Ascending aorta (tissue), 2 donors: ENCODE results near the gene DDX11. TPM values are rescaled to one million over a fixed set of nuclear protein-coding genes. Genes with fewer than 3 reads are reported as not detected.
"Not testable (repeated sequence)": the region's sequence is repeated elsewhere in the genome, so short reads cannot be mapped to it uniquely, and the experiment has no call there.

Experiments used
- DNase-seq, 2 donors: peaks; one replicate each; pipeline ENCODE4 v3.0.0-alpha.2; 2019; ENCODE audit warnings: low spot score in 2 of 2
- H3K27ac ChIP-seq, 2 donors: fragments of 200-600 bp; sonication (generic); one replicate each; pipeline ENCODE4 v1.5.1; 2016 to 2017; ENCODE audit warnings: mild to moderate bottlenecking in 1 of 2
- H3K27me3 ChIP-seq: fragments of 200-600 bp; sonication (generic); one replicate; pipeline ENCODE4 v1.5.1; 2017
- H3K36me3 ChIP-seq, 2 donors: fragments of 200-600 bp; sonication (generic); one replicate each; pipeline ENCODE4 v1.5.1; 2016
- H3K4me1 ChIP-seq, 2 donors: fragments of 200-600 bp; sonication (generic); one replicate each; pipeline ENCODE4 v1.5.1; 2016 to 2017; ENCODE audit warnings: mild to moderate bottlenecking in 1 of 2
- H3K4me3 ChIP-seq, 2 donors: fragments of 200-600 bp; sonication (generic); one replicate each; pipeline ENCODE4 v1.5.1; 2016 to 2017; ENCODE audit warnings: mild to moderate bottlenecking in 1 of 2
- H3K9me3 ChIP-seq, 2 donors: fragments of 200-600 bp; sonication (generic); one replicate each; pipeline ENCODE4 v1.5.1; 2016
- intact Hi-C: fragments of 100-400 bp; cut with DNase I; formaldehyde crosslinking; loops from one replicate; pipeline ENCODE4 v1.15.1; 2023
- total RNA-seq: library from RNA; depleted of rRNA; stranded (reverse); fragments of >200 nt; gene quantifications from one replicate; pipeline ENCODE4 v1.1.0, GENCODE V29; 2016
- TF ChIP-seq, protein P1 (sequence below), 3 experiments: fragments of 200-600 bp in 2 of 3; fragments of 450-650 bp in 1 of 3; sonication (generic) in 2 of 3; IDR thresholded peaks; one replicate each; pipeline ENCODE4 v1.5.1; 2016 to 2019; ENCODE audit warnings: antibody characterized with exemption in 3 of 3, mild to moderate bottlenecking in 1 of 3, moderate library complexity in 1 of 3

Gene DDX11
- total RNA-seq, 1 donor from 2014 or later: 27.9 TPM

DNA sequence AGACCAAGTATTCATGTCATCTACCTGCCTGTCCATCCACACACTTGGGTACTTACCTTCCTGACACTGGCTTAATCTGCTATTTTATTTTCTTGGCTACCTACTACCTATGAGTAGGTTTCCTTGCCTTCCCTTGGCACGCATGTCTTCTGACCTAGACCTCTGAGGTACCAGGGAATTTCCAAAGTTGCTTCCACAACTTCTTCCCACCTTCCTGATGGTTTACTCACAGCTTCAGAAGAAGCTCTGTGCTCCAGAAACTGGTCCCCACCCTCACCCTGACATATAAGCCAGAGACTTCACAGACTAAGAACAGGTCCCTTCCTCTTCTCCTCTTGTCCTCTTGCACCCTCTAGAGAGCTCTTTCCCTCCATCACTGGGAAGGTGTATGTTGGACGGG is 35.7 kb upstream of the DDX11 start:
- no peaks in the 10 kb centered on the region for H3K27me3 ChIP-seq
- no peaks in the 10 kb centered on the region for H3K36me3 ChIP-seq

DNA sequence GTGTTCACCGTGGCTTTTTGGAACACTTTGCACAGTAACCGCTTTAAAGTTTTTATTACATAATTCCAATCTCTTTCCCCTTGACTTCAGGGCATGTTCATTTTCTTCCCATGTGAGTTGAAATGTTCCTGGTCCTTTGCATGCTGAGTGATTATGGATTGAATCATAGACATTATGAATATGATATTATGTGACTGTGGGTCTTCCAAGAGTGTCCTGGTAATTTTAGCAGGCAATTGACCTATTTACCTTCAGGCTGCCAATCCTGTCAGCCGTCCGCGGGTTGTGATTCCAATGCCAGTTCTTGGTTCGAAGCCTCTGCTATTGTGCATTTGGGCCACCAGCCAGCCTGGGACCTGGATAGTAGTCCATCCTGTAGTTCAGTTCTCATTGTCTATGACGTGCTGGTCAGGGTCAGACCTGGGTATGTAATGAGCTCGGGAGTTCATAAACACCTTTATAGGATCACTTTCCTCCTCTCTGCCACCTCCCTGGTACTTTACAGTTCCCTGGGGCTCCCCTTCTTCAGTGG is 32.6 kb upstream of the DDX11 start:
- Histone ChIP-seq H3K9me3 (no peaks in the 10 kb centered on the region), H3K27ac (no peak overlapping the region), H3K4me3 (no peak overlapping the region), H3K4me1 (no peaks in the 10 kb centered on the region), H3K27me3 (no peaks in the 10 kb centered on the region), H3K36me3 (no peaks in the 10 kb centered on the region)
- TF ChIP-seq, protein P1, sequence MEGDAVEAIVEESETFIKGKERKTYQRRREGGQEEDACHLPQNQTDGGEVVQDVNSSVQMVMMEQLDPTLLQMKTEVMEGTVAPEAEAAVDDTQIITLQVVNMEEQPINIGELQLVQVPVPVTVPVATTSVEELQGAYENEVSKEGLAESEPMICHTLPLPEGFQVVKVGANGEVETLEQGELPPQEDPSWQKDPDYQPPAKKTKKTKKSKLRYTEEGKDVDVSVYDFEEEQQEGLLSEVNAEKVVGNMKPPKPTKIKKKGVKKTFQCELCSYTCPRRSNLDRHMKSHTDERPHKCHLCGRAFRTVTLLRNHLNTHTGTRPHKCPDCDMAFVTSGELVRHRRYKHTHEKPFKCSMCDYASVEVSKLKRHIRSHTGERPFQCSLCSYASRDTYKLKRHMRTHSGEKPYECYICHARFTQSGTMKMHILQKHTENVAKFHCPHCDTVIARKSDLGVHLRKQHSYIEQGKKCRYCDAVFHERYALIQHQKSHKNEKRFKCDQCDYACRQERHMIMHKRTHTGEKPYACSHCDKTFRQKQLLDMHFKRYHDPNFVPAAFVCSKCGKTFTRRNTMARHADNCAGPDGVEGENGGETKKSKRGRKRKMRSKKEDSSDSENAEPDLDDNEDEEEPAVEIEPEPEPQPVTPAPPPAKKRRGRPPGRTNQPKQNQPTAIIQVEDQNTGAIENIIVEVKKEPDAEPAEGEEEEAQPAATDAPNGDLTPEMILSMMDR (IDR thresholded peaks at IDR 0.05): no peak
- no peak for DNase-seq
- intact Hi-C loops: no loop called here

More for the DNA sequence above, 35.7 kb upstream of the DDX11 start:
- Histone ChIP-seq H3K27ac (no peak overlapping the region), H3K9me3 (no peaks in the 10 kb centered on the region), H3K4me1 (no peaks in the 10 kb centered on the region), H3K4me3 (no peak overlapping the region)
- intact Hi-C loops: no loop called here
- TF ChIP-seq, protein P1 (IDR thresholded peaks at IDR 0.05): no peak
- no peak for DNase-seq

DNA sequence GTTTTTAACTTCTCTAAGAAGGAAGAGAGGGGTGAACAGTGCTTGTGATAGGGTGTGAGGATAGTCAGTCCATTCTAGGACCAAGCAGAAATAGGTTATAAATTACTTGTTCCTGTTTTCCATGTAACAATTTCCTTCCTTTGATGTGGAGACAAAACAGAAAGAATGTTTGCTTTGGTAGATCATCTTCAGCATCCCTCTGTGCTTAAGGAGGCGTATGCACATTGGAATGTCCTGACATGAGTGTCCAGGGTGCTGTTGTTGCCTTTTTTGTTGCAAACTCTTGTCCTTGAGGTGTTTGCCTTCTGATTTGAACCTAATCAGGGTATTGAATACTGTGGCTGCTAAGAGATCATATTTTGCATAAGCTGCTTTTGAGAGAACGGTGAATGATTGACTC is 23.5 kb upstream of the DDX11 start:
- intact Hi-C loops: not testable (repeated sequence)

DNA sequence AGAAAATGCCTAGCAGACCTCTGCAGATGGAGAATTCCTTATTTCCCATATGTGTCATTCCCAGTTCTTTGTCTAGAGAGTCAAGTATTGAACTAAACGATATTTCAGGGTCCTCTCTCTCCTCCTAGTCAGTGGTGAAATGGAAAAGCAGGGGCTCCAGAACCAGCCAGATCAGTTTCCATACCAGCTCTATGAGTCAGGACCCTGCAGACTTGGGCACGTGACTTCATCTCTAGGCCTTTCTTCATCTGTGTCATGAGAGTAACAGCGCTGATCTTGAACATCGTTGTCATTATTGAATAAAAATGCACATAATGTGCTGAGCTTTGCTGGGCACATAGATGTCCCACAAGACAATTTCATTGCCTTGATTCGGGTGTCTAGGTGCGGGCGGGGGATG is 23.1 kb upstream of the DDX11 start:
- H3K9me3 ChIP-seq, DNase-seq, H3K27me3 ChIP-seq, H3K4me1 ChIP-seq, H3K27ac ChIP-seq, intact Hi-C loops, H3K4me3 ChIP-seq, H3K36me3 ChIP-seq: not testable (repeated sequence)

More for the DNA sequence above, 23.5 kb upstream of the DDX11 start:
- H3K9me3 ChIP-seq, DNase-seq, H3K27ac ChIP-seq, H3K4me1 ChIP-seq, H3K27me3 ChIP-seq, H3K36me3 ChIP-seq, H3K4me3 ChIP-seq: not testable (repeated sequence)

DNA sequence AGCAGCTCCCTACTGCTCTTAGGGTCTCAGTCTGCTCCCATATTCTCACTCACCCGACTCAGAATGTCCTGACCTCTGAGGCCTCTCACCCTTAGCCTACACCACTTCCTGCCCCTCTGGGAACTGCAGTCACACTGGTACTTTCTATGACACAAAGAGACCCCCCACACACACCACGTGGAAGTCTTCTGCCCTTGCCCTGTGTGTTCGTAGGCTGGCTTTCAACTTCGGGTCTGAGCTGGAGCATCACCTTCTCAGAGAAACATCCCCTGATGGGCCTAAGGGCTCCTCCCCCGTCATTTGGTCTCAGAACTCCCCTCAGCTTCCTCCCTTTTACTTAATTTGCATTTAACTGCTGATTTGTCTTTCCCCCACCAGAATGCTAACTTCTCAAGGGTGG is 22.0 kb upstream of the DDX11 start:
- intact Hi-C loops, H3K27ac ChIP-seq, H3K9me3 ChIP-seq, DNase-seq, H3K27me3 ChIP-seq, H3K36me3 ChIP-seq, H3K4me1 ChIP-seq, H3K4me3 ChIP-seq: not testable (repeated sequence)

DNA sequence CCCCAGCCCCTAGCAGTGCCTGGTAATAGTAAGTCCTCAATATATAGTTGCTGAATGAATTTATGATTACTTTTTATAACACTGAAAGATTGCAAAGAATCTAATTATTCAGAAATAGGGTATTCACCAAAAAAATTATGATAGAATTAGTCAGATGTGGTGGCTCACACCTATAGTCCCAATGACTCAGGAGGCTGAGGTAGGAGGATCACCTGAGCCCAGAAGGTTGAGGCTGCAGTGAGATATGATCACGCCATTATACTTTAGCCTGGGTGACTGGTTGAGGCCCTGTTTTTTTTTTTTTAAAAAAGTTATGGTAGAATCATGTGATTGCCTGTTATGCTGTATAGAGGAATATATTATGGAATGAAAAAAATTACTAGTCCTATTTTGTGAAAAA is 21.5 kb upstream of the DDX11 start:
- H3K4me1 ChIP-seq, H3K36me3 ChIP-seq, DNase-seq, H3K9me3 ChIP-seq, H3K27ac ChIP-seq, intact Hi-C loops, H3K4me3 ChIP-seq, H3K27me3 ChIP-seq: not testable (repeated sequence)

DNA sequence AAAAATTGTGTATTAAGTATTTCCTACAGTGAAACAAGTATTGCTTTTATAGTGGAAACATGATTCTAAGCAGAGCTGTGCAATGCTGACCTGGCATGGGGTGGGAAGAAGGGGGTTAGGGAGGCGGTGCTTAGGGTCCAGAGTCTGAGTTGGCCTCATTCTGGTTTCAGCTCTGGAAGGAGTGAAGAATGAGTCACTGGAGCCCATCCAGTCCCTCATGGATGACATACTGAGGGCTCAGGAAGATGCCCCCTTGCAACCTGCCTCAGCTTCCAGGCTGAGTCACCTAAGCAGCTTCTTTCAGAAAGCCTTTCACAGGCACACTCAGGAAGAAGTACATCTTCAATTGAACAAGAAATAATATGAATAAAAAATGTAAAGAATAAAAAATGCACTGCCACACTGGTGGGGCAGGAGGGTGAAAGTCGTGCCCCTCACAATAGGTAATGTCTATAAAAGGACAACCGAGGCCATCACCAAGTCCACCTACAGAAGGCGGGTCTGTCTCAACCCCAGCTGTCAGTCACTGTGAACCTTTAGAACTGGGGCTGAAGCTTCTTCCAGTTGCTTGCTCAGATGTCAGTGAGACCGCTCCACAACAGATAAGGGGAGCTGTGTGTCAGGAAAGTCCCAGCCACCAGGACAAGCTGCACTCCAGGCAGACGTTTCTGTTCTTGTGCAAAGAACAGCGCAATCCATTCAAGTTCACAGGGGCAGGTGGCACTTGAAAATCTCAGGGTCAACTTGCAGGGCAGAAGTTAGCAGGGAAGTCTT is 20.8 kb upstream of the DDX11 start:
- H3K36me3 ChIP-seq, H3K27me3 ChIP-seq, H3K4me3 ChIP-seq, DNase-seq, H3K4me1 ChIP-seq, H3K9me3 ChIP-seq, H3K27ac ChIP-seq, intact Hi-C loops: not testable (repeated sequence)

DNA sequence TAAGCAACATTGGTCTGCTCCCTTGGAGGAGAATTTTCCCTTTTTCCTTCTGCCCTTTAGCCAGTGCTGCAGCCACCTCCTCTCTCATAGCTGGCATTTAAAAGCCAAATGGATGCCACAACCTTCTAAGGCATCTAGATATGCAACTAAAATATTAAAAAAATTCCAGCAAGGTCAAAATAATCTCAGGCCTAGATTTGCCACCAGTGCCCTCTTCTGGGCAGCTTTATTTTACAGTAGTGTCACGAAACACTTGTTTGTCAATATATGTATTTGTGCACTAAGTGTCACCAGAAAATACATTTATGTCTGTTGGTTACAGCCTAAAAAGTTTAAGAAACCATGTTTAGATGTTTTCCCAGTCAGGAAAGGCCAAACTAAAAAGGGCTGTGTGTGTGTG is 19.7 kb upstream of the DDX11 start:
- H3K27me3 ChIP-seq, H3K9me3 ChIP-seq, H3K27ac ChIP-seq, H3K36me3 ChIP-seq, intact Hi-C loops, DNase-seq, H3K4me3 ChIP-seq, H3K4me1 ChIP-seq: not testable (repeated sequence)

DNA sequence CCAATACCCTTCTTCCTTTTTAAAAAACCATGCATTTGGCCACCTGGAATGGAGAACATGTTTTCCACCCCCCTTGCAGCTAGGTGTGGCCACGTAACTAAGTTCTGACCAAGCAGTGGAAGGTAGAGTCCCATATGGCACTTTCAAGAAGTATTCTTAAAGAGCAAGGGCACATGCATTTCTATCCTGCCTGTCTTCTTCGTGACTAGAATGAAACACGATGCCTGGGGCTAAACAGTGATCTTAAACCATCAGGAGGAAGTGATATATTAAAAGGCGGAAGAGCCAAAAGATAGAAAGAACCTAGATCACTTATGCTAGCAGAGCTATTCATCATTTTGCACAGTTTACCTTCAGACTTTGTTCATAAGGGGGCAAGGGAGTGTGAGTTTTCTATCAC is 16.0 kb upstream of the DDX11 start:
- Histone ChIP-seq H3K36me3 (no peaks in the 10 kb centered on the region), H3K27me3 (no peaks in the 10 kb centered on the region), H3K4me3 (no peak overlapping the region), H3K9me3 (no peaks in the 10 kb centered on the region), H3K27ac (no peak overlapping the region), H3K4me1 (no peaks in the 10 kb centered on the region)
- intact Hi-C loops: no loop called here
- DNase-seq: no peak
- TF ChIP-seq, protein P1 (IDR thresholded peaks at IDR 0.05): no peak

DNA sequence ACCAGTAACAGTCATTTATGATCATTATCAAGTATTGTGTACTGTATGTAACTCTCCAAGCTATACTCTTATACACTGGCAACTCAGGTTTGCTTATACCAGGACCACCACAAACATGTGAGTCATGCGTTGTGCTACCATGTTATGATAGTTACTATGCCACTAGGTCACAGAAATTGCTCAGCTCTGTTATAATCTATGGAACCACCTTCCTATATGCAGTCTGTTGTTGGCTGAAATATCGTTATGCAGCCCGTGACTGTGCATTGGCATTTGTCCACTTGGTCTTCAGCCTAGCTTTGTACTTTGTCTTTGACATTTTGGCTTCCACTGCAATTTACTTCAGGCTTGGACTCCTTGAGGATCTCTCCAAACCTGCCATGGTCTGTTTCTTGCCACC is 7.5 kb upstream of the DDX11 start:
- H3K9me3 ChIP-seq, H3K4me1 ChIP-seq, H3K4me3 ChIP-seq, DNase-seq, intact Hi-C loops, H3K27ac ChIP-seq, H3K27me3 ChIP-seq, H3K36me3 ChIP-seq: not testable (repeated sequence)

DNA sequence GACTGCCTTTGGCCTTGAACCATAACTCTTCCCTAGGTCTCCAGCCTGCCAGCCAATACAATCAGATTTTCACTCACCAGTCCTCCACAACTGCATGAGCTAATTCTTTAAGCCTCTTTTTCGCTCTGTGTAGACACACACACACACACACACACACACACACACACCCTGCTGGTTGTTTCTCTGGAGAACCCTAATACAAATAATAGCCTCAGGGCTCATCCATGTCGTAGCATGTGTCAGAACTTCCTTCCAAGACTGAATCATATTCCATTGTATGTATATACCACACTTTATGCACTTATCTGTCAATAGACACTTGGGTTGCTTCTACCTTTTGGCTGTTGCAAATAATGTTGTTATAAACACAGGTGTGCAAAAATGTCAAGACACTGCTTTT is 6.0 kb upstream of the DDX11 start:
- H3K27ac ChIP-seq: not testable (repeated sequence)

More for the DNA sequence above, 6.0 kb upstream of the DDX11 start:
- H3K4me1 ChIP-seq, H3K9me3 ChIP-seq, H3K4me3 ChIP-seq, H3K36me3 ChIP-seq, H3K27me3 ChIP-seq, intact Hi-C loops, DNase-seq: not testable (repeated sequence)
